Measurements from ENCODE around the gene TCP11L1. TPM values are rescaled to one million over a fixed set of nuclear protein-coding genes. Genes with fewer than 3 reads are reported as not detected.
"Not testable (repeated sequence)": the region's sequence is repeated elsewhere in the genome, so short reads cannot be mapped to it uniquely, and the experiment has no call there.

TCP11L1 gene
- total RNA-seq, 1 donor from 2014 or later: 13.8 TPM

DNA sequence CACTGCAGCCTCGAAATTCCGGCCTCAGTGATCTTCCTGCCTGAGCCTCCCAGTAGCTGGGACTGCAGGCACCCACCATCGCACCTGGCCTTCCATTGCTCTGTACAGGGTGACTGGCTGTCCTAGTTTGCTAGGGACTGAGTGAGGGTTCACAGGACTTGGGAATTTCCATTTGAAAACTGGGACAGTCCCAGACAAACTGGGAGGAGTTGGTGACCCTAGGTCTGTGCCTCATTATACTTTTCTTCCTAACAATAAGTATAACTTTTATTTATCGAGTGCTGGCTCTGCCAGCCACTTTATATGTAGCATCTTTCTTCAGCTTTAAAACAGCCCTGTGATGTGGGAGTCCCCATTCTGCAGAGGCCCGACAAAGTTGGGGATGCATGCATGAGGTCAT, 25.5 kb downstream of the TCP11L1 start:
- intact Hi-C loops (cut with micrococcal nuclease): loop anchor here (1.0 to 2.0 kb wide), 7 partner anchors 26 to 272 kb away; partner anchors contain the start of genes CSTF3 and TCP11L1

DNA sequence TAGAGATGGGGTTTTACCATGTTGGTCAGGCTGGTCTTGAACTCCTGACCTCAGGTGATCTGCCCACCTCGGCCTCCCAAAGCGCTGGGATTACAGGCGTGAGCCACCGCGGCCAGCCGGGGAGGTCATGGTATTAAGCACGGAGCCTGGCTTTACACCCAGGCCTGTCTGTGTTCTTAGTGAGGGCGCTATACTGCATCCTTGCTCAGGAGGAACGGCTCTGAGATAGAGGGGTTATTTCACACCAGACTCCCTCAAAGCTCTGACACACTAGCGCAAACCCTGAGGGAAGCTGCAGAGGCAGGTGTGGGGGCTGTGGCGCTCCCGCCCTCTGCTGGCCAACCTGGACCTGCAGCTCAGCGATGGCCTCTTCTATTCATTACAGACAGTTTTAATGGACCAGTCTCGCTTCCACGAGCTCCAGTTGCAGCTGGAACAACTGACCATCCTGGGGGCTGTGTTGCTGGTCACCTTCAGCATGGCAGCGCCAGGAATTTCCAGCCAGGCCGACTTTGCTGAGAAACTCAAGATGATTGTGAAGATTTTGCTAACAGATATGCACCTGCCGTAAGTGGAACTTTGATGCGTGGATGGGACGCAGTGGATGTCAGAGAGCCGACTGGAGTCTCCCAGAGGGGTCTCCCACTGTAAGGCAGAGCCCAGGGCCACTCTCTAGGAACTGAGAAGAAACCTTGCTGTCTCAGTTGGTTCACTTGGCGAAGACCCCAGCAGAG, 26.2 kb downstream of the TCP11L1 start:
- intact Hi-C loops (cut with micrococcal nuclease): loop anchor here (1.0 to 2.0 kb wide), 7 partner anchors 26 to 272 kb away; partner anchors contain the start of genes CSTF3 and TCP11L1

- intact Hi-C loops (cut with micrococcal nuclease): no loop called here
These were observed 27.9 kb downstream of the TCP11L1 start for GRCh38 chr11:33067294-33067693.

DNA sequence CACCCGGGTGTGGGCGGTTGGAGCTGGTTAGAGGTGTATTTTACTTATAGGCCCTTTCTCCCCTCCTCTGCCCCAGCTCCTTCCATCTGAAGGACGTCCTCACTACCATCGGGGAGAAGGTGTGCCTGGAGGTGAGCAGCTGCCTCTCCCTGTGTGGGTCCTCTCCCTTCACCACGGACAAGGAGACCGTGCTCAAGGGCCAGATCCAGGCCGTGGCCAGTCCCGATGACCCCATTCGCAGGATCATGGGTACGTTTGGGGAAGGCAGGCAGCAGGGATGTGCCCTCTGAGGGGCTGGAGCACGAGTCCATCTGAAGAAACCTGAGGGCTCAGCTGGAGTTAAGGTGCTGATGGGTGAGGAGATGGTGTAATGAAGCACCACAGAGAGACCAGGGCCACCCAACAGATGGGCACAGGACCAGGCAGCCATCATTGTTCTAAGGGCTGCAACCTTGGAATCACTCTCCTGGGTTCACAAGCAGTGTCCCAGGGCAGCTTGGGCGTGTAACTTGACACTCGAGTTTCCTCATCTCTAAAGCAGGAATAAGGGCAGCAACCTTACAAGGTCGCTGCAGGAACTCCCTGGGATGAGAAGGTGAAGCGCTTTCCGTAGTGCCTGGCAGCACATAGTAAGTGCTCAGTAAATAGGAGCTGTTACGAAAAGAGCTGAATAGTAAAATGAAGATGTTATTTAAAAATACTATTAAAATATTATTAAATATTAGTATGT, 29.4 kb downstream of the TCP11L1 start:
- intact Hi-C loops (cut with micrococcal nuclease): no loop called here

- intact Hi-C loops (cut with micrococcal nuclease): no loop called here
These were observed 33.1 kb downstream of the TCP11L1 start for GRCh38 chr11:33072465-33072864.

DNA sequence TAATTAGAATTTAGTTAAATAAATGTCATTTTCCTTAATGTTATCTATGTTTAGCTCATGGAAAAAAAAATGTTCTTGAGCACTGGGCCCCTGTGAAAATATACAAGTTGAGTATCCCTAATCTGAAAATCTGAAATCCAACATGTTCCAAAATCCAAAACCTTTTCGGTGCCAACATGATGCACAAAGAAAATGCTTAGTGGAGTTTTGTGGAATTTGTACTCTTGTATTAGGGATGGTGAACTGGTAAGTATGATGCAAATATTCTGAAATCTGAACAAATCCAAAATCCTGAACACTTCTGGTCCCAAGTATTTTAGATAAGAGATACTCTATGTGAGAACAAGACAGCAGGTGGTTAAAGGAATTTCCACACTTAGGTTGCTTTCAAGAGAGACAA, 44.5 kb downstream of the TCP11L1 start:
- intact Hi-C loops (cut with micrococcal nuclease): no loop called here

DNA sequence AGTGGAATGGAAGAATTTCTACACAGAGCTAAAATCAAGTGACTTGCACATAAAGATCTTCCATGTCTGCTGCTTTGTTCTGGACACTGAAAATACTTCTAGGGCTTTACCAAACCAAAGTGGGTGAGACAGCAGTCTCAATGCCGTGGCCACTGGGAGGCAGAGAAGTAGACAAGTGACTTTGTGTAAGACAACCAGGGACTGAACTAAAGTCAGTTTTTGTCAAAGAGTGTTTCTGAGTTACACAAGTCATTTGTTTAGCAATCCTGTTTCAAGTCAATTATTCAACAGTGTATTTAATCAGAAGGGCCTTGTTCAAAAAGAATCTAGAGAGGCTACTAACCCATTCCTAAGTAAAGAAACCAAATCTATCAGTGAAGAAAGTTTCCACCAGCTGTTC, 46.6 kb downstream of the TCP11L1 start:
- intact Hi-C loops (cut with micrococcal nuclease): no loop called here

DNA sequence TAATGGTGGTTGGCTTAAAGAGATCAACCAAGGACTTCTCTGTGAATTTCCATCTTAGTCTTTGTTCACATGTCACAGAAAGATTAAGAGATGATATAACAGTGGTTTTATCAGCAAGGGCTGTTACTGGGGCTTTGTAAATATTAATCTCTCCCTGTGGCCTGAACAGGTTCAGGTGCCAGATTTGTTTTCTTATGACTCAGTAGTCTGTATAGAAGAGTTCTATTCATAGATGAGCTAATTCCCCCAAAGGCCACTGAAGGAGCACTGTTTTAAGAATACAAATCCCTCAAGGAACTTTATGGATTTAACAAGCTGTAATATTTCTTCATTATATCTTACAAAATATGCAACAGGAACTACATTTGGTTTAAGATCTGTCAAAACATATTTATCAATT, 50.4 kb downstream of the TCP11L1 start:
- intact Hi-C loops (cut with micrococcal nuclease): no loop called here

DNA sequence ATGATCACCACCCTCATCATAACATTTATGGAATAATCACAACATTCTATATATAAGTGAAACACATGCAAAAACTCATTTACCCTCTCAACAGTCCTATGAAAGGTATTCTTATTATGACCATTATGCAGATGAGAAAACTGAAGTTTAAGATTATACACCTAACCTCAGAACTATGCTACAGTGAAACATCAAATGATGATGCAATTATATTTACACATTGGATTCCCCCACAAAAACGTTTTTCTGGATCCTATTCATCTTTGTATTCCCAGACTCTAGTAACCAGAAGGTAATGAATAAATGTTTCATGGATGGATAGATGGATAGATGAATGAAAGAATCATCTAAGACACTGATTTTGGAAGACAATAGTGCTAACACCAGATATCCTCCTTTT, 54.8 kb downstream of the TCP11L1 start:
- intact Hi-C loops (cut with micrococcal nuclease): no loop called here

- intact Hi-C loops (cut with micrococcal nuclease): no loop called here
These were observed 64.5 kb downstream of the TCP11L1 start for GRCh38 chr11:33103836-33104235.

DNA sequence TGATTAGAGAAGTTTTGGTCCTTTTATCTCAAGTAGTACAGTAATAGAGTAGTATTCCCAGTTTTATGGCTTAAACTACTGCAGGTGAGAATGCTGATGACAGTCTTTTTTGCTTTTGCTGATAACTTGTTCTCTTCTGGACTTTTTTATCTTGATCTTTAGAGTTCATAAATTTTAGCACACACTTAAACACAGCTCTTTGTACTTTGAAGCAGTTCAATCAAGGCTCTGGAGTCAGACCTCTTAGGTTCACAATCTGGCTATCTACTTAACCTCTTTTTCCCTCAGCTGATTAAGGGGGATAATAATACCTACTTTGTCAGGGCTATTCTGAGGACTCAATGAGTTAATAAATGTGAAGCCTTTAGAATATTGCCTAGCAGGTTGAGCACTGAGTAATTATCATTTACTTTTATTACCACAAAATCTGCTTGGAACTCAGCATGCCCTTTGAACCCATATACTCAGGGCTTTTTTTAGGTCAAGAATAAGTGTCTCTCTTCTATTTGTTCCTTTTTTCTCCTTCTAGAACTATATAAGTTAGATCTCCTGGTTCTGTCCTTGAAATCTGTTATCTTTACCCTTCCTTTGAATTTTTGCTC, 70.0 kb downstream of the TCP11L1 start:
- intact Hi-C loops (cut with micrococcal nuclease): no loop called here

DNA sequence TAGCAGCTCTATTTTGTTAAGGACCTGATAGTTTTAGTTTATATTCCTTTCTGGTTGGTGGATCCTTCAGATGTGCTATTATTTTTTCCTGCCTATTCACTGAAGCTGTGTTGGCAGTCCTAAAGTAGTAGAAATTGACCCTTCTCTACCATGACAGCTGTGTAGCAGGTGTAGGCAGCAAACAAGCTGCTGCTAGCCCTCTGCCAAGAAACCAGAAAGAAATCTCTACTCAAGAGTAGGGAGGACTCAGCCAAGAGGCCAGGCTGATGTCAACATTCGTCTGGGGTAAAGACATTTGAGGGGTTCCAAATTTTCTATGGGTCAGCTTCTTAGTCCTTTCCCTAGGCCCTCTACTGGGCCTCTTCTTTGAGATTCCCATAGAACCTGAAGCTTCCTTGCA, 70.7 kb downstream of the TCP11L1 start:
- intact Hi-C loops (cut with micrococcal nuclease): no loop called here

- intact Hi-C loops (cut with micrococcal nuclease): no loop called here
These were observed 77.2 kb downstream of the TCP11L1 start for GRCh38 chr11:33116535-33116934.

DNA sequence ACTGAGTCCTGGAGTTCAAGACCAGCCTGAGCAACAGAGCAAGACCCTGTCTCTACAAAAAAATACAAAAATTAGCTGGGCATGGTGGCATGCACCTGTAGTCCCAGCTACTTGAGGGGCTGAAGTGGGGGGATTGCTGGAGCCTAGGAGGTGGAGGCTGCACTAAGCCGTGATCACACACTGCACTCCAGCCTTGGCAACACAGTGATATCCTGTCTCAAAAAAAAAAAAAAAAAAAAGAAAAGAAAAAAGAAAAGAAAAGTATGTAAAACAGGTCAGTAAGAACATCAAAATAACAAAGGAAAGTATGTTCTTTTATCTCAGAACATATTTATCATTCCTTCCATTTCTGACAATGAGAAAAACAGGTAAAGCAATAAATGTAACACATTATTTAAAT, 83.3 kb downstream of the TCP11L1 start:
- intact Hi-C loops (cut with micrococcal nuclease): not testable (repeated sequence)

Other genes starting within 250 kb of the TCP11L1 start
- not detected in 2 replicates for gene CCDC73, start 244.9 kb upstream of the TCP11L1 start, total RNA-seq
- gene PRRG4, start 209.6 kb upstream of the TCP11L1 start, total RNA-seq: 0.63 and 0.74 TPM in 2 replicates
- gene QSER1, start 146.8 kb upstream of the TCP11L1 start, total RNA-seq: 13.3 and 13.6 TPM in 2 replicates
- 0.46 and 0.54 TPM in 2 replicates for gene DEPDC7, start 23.7 kb upstream of the TCP11L1 start, total RNA-seq
- 27.9 and 31.1 TPM in 2 replicates for gene CSTF3, start 121.9 kb downstream of the TCP11L1 start, total RNA-seq
- gene HIPK3, start 217.8 kb downstream of the TCP11L1 start, total RNA-seq: 39.1 and 39.5 TPM in 2 replicates